ENCODE data around the gene BTN2A1. TPM values are rescaled to one million over a fixed set of nuclear protein-coding genes. Genes with fewer than 3 reads are reported as not detected.

The BTN2A1 gene
- total and polyA plus RNA-seq, 9 of the 15 experiments (the other 6 are each of a cell fraction or from before 2014, with no cell fraction given), result 6.7 to 22.1 (median 16.4) TPM

DNA sequence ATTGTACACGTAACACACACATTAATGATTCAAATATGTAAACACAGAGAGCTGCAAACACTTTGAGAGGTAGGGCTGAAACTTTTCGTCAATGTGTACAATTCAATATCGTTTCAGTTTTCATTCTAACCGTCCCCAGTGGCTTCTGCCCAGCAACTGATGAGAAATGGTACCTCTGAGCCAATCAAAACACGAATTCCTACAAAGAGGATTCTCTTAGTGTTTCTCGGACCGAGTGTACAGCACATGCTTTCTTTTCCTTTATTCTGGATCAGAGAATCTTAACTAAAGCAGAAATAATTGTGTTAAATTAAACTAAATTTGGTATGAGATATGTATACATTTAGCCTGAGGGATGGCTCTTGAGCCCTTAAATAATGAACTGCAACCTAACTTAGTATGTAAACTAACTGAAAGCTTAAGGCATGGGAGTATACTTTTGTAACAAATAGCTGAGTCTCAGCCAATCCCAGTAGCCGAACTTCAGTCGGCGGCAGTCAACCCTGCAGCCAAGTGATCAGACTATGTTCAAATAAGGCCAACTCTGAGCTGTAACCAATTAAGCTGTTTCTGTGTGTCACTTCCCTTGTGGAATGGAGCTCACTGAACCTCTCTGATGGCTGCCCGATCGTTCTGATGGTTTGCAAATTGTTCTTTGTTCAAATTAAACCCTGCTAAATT, 16.1 kb downstream of the BTN2A1 start (continued):
- TF ChIP-seq, protein P1, sequence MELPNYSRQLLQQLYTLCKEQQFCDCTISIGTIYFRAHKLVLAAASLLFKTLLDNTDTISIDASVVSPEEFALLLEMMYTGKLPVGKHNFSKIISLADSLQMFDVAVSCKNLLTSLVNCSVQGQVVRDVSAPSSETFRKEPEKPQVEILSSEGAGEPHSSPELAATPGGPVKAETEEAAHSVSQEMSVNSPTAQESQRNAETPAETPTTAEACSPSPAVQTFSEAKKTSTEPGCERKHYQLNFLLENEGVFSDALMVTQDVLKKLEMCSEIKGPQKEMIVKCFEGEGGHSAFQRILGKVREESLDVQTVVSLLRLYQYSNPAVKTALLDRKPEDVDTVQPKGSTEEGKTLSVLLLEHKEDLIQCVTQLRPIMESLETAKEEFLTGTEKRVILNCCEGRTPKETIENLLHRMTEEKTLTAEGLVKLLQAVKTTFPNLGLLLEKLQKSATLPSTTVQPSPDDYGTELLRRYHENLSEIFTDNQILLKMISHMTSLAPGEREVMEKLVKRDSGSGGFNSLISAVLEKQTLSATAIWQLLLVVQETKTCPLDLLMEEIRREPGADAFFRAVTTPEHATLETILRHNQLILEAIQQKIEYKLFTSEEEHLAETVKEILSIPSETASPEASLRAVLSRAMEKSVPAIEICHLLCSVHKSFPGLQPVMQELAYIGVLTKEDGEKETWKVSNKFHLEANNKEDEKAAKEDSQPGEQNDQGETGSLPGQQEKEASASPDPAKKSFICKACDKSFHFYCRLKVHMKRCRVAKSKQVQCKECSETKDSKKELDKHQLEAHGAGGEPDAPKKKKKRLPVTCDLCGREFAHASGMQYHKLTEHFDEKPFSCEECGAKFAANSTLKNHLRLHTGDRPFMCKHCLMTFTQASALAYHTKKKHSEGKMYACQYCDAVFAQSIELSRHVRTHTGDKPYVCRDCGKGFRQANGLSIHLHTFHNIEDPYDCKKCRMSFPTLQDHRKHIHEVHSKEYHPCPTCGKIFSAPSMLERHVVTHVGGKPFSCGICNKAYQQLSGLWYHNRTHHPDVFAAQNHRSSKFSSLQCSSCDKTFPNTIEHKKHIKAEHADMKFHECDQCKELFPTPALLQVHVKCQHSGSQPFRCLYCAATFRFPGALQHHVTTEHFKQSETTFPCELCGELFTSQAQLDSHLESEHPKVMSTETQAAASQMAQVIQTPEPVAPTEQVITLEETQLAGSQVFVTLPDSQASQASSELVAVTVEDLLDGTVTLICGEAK (IDR thresholded peaks at IDR 0.05), result no peak
- TF ChIP-seq, protein P1 (CRISPR knock-in tag; IDR thresholded peaks at IDR 0.05), result no peak
- TF ChIP-seq, protein P2, sequence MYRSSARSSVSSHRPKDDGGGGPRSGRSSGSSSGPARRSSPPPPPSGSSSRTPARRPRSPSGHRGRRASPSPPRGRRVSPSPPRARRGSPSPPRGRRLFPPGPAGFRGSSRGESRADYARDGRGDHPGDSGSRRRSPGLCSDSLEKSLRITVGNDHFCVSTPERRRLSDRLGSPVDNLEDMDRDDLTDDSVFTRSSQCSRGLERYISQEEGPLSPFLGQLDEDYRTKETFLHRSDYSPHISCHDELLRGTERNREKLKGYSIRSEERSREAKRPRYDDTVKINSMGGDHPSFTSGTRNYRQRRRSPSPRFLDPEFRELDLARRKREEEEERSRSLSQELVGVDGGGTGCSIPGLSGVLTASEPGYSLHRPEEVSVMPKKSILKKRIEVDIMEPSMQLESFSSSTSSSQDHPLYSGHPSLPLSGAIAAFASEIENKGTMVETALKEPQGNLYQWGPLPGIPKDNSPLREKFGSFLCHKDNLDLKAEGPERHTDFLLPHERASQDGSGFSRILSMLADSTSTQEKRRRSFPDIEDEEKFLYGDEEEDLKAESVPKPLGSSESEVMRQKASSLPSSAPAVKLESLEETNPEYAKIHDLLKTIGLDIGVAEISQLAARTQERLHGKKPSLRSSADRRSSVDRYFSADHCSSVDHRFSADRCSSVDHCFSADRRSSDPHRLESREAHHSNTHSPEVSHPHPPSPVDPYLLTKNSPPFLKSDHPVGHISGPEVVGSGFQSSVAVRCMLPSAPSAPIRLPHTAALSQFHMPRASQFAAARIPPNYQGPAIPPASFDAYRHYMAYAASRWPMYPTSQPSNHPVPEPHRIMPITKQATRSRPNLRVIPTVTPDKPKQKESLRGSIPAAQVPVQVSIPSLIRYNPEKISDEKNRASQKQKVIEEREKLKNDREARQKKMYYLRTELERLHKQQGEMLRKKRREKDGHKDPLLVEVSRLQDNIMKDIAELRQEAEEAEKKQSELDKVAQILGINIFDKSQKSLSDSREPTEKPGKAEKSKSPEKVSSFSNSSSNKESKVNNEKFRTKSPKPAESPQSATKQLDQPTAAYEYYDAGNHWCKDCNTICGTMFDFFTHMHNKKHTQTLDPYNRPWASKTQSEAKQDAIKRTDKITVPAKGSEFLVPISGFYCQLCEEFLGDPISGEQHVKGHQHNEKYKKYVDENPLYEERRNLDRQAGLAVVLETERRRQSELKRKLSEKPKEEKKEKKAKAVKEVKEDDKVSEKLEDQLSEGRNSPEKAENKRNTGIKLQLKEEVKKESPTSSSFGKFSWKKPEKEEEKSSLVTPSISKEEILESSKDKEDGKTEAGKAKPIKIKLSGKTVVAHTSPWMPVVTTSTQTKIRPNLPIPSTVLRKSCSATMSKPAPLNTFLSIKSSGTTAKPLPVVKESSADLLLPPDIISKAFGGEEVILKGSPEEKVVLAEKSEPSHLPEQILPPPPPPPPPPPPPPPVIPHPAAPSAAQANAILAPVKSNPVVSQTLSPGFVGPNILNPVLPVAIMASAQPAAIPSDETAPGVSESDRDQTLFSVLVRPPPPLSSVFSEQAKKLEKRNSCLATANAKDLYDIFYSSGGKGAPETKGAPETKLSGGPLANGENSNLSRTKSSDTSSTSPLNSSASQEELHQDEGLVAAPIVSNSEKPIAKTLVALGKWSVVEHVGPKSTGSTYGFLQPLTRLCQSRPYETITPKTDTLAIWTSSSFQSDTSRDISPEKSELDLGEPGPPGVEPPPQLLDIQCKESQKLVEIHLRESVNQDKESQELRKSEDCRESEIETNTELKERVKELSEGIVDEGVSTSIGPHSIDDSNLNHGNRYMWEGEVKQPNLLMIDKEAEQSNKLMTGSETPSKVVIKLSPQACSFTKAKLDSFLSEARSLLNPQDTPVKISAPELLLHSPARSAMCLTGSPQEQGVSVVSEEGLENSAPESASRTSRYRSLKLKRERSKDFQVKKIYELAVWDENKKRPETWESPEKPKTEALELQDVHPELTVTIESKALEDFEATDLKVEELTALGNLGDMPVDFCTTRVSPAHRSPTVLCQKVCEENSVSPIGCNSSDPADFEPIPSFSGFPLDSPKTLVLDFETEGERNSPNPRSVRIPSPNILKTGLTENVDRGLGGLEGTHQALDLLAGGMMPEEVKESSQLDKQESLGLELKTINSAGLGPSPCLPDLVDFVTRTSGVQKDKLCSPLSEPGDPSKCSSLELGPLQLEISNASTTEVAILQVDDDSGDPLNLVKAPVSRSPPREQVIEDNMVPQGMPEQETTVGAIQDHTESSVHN (IDR thresholded peaks at IDR 0.05; ENCODE audit: borderline replicate concordance in 1 of 2, low read depth in 1 of 2), result no peak; a peak in 1 of 4 replicates
- peak; percentile 12; the same call in 1 of the 2 replicates for TF ChIP-seq HCFC1 (IDR thresholded peaks at IDR 0.05; ENCODE audit: low read depth, low read length)
